GM19193 (cell line): ENCODE data around the gene WDR1.

Experiments
- POLR2A ChIP-seq: IDR thresholded peaks from 4 replicates; pipeline ENCODE4 v1.6.1; 2011; ENCODE audit not compliant: insufficient read depth, insufficient read length; ENCODE audit errors: extremely low read depth

WDR1 gene

GRCh38 chr4:10120943-10121567 lies 4.5 kb upstream of the WDR1 start:
- TF ChIP-seq POLR2A: no peak

DNA sequence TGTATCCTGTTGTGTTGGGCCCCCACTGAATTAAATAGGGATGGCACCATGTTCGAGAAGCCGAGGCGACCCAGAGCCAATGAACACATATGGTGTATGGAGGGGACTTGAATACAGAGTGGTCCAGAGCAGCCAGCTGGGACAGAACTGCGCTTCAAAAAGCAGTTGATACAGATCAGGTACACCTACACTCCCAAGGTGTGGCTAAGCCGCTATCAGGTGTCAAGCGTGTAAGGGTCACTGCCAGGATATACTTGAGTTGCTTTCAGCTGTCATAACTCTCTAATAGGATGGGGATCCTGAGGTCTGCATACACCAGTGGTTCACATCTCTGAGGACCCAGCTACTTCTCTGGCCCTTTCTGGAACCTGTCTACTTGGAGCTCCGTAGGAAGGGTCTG lies 3.2 kb upstream of the WDR1 start:
- TF ChIP-seq POLR2A: no peak

DNA sequence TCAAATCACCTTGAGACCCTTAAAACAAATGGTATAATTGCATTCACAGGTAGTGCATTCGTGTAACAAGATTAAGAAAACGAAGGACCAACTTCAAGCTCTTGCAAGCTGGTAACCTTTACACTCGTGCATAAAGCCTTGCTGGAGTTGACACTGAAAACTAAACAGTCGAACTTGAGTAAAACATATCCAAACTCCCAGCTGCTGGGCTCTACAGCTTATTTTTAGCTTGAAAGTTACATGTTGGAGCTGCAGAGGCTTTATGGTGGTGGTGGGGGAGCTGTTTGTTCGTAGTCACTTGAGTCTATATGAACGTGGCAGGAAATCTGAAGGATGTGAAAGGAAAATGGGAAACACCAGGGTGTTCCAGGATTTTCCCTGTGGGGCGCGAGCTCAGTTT lies 2.7 kb upstream of the WDR1 start:
- no peak for TF ChIP-seq POLR2A

- no peak for TF ChIP-seq POLR2A
These were observed 1.7 kb upstream of the WDR1 start for GRCh38 chr4:10118048-10119004.

DNA sequence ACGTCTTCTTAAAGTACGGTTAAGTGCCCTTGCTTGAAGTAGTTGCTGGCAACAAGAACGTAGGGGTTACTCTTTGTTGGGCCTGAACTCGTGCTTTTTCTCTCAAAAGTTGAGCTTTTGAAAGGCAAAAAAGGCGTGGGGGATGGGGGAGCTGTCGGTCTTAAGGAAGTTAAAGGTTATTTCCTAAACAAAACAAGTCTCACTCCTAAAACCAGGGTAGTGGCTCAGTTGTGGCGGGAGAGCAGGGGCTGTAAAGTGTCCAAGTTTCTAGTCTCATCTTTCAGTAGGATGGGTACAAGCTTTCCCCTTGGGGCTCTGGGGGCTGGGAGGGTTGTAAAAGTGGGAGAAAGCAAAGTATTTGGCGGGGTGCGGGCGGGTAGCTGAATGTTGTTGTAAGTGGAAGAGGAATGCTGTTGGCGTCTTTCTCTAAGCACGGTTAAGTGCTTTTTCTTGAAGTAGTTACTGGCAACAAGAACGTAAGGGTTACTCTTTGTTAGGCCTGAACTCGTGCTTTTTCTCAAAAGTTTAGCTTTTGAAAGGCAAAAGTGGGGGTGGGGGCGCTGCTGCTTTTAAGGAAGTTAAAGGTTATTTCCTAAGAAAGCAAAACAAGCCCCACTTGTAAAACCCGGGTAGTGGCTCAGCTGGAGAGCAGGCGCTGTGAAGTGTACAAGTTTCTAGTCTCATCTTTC lies 904 bp upstream of the WDR1 start:
- TF ChIP-seq POLR2A: no peak

- peak; percentile 65 for TF ChIP-seq POLR2A
These were observed 616 bp downstream of the WDR1 start for GRCh38 chr4:10115797-10116568.

DNA sequence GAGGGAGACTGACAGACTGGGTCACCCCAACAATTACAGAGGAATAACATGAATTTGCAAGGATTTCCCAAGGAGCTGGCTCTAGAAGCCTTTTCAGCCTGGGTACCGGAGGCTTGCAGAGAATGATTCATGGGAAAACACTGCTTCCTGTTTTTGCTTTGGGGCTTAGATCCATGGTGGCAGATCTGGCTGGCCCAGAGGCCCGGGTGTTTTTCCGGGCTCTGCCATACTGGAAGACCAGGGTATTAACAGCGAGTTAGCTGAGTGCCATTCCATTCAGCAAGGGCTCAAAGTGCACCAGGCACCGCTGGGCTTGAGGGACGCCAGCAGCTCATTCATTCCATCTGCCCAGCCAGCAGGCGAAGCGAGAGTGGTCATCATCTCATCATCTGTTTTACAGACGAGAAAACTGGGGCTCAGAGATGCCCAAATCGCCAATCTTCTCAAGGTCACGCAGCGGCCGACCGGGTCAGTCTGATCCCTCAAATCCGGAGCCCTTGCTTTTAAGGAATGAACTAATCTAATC lies 1.3 kb downstream of the WDR1 start:
- no peak for TF ChIP-seq POLR2A

GRCh38 chr4:10114607-10115006 lies 2.0 kb downstream of the WDR1 start:
- TF ChIP-seq POLR2A: no peak

GRCh38 chr4:10114147-10114546 lies 2.5 kb downstream of the WDR1 start:
- TF ChIP-seq POLR2A: no peak

- TF ChIP-seq POLR2A: no peak
These were observed 3.1 kb downstream of the WDR1 start for GRCh38 chr4:10113362-10114047.

- TF ChIP-seq POLR2A: no peak
These were observed 3.8 kb downstream of the WDR1 start for GRCh38 chr4:10112658-10113284.

GRCh38 chr4:10111067-10111801 lies 5.4 kb downstream of the WDR1 start:
- peak; percentile 43 for TF ChIP-seq POLR2A
